Measurements from ENCODE around the gene UBXN6. TPM values are rescaled to one million over a fixed set of nuclear protein-coding genes. Genes with fewer than 3 reads are reported as not detected.
A peak's percentile ranks its signal among the peaks of the same experiment; 100 is the strongest.

Gene UBXN6
- total RNA-seq, 4 donors from 2014 or later: 40.7 to 72.9 (median 50.8) TPM

DNA sequence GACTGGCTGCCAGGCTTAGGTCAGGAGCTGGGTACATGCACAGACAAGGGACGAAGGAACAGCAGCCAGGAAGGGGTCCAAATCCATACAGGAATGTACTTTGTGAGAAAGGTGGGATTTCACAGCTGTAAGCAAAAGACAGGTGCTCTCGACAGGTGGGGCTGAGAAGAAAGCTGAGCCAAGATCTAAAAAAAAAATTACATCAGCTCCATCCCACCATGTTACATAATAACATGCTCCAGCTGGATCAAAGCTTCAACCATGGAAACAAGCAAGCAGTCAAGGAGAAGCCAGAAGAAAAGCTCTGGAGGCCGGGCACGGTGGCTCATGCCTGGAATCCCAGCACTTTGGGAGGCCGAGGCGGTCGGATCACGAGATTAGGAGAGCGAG, 8.0 kb downstream of the UBXN6 start:
- intact Hi-C loops (cut with DNase I): no loop called here
- TF ChIP-seq POLR2A (IDR thresholded peaks at IDR 0.05) (no peak), CTCF (IDR thresholded peaks at IDR 0.05) (no peak)
- H3K4me3 ChIP-seq: no peak overlapping the region
- peaks cover 15 to 43% (median 23%) of the 10 kb centered on the region in 3 donors for H3K4me1 ChIP-seq
- no peaks in the 10 kb centered on the region for H3K27me3 ChIP-seq
- no peaks in the 10 kb centered on the region for H3K9me3 ChIP-seq
- H3K27ac ChIP-seq: peak overlapping the region; percentile 70 to 83 (median 79)
- 40 to 44% methylated on average over 9 of the region's 9 CpGs for WGBS, 2 donors
- DNase-seq: no peak
- peaks cover 67 to 100% (median 76%) of the 10 kb centered on the region in 3 donors for H3K36me3 ChIP-seq

DNA sequence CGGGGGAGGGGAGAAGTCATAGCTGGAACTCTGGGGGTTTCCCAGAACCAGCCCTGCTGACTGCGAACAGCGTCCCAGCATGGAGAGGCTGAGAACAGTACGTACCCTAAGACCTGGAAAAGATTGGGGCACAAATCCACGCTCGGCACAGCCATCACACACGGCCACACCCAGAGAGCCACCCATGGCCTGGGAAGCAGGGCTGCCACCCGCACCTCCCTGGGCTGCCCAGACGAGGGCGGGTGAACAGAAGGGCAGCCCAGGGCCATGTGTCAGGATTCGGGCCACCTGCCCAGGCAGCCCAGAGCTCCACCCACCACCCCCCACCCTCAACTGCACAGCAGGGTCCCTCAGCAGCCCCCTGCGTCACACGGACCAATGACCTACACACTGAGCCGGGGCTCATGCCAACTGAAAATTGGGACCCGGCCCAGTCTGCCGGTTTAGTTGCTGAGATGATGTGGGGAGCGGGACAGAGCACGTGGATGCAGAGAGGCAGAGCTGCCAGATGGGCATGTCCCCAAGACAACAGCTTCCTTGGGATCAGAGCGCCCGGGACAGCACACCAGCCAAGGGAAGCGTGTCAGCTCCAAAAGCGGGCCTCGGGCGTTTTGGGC, 8.5 kb downstream of the UBXN6 start:
- TF ChIP-seq CTCF (IDR thresholded peaks at IDR 0.05) (peak in 2 of 6 experiments; percentile 8 to 38), POLR2A (IDR thresholded peaks at IDR 0.05) (no peak)
- intact Hi-C loops (cut with DNase I): no loop called here
- peaks cover 10 to 38% (median 18%) of the 10 kb centered on the region in 3 donors for H3K4me1 ChIP-seq
- H3K27ac ChIP-seq: peak overlapping the region; percentile 70 to 83 (median 79)
- H3K36me3 ChIP-seq: peaks cover 72 to 100% (median 78%) of the 10 kb centered on the region in 3 donors
- no peak for DNase-seq
- H3K9me3 ChIP-seq: no peaks in the 10 kb centered on the region
- 40 to 46% methylated on average over 1 to 17 of the region's 24 CpGs for WGBS, 2 donors
- H3K27me3 ChIP-seq: no peaks in the 10 kb centered on the region
- H3K4me3 ChIP-seq: no peak overlapping the region

GRCh38 chr19:4448147-4448985, 9.2 kb downstream of the UBXN6 start:
- DNase-seq: no peak
- Histone ChIP-seq H3K27ac (peak overlapping the region; percentile 70 to 83 (median 79)), H3K4me3 (no peak overlapping the region)

GRCh38 chr19:4447327-4448146, 10.1 kb downstream of the UBXN6 start:
- no peak for DNase-seq
- H3K27me3 ChIP-seq: no peaks in the 10 kb centered on the region
- TF ChIP-seq POLR2A (IDR thresholded peaks at IDR 0.05): no peak
- TF ChIP-seq CTCF (IDR thresholded peaks at IDR 0.05): no peak
- H3K36me3 ChIP-seq: peaks cover 62 to 93% (median 66%) of the 10 kb centered on the region in 3 donors
- peaks cover 10 to 30% (median 17%) of the 10 kb centered on the region in 3 donors for H3K4me1 ChIP-seq
- H3K27ac ChIP-seq: peak overlapping the region in 3 of 4 donors; percentile 70 to 83 (median 81)
- 76 to 78% methylated on average over 7 to 9 of the region's 28 CpGs for WGBS, 2 donors
- H3K9me3 ChIP-seq: no peaks in the 10 kb centered on the region
- H3K4me3 ChIP-seq: no peak overlapping the region
- intact Hi-C loops (cut with DNase I): no loop called here

More at GRCh38 chr19:4448147-4448985, 9.2 kb downstream of the UBXN6 start:
- Histone ChIP-seq H3K36me3 (peaks cover 70 to 100% (median 74%) of the 10 kb centered on the region in 3 donors), H3K9me3 (no peaks in the 10 kb centered on the region), H3K4me1 (peaks cover 10 to 30% (median 17%) of the 10 kb centered on the region in 3 donors), H3K27me3 (no peaks in the 10 kb centered on the region)
- intact Hi-C loops (cut with DNase I): no loop called here
- TF ChIP-seq POLR2A (IDR thresholded peaks at IDR 0.05) (no peak), CTCF (IDR thresholded peaks at IDR 0.05) (no peak)
- 76 to 80% methylated on average over 17 to 20 of the region's 30 CpGs for WGBS, 2 donors
